Measurements from ENCODE around the gene GFRA4.

GFRA4 gene

DNA sequence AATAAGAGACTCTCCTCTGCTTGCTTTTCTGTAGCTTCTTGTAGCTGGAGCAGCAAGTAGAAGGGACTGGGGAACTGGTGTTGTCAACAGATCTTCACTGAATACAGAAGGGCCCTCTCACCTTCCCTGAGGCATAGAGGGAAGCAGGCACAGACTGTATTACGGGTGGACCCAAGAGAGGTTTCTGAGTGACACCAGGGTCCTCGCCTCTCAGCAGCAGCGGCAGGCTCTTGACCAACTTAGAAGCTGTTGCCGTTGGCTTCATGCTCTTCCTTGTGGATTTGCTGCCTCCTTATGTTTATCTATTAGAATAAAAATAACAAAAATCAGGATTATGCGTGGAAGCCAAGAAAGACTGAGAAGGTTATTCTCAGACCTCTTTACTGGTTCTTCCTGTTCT is 31.7 kb downstream of the GFRA4 start:
- no peak for DNase-seq (ENCODE audit: extremely low read depth, low read depth)

DNA sequence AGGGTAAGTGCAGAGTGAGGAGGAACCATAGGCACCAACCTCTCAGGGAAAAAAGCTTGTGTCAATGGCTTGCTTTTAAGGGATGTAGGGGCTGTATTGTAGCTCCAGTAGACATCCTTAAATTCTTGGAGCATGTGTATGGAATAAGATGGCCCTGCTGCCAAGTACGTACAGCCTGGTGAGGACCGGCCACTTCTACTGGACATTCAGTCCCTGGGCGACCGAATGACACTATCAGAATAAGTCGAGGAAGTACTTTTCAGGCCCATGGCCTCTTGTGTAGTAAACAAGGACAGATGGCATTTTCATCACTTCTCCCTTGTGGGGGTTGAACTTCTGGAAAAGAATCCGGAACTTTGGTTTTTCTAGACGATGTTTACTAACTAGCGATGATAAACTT is 32.8 kb downstream of the GFRA4 start:
- no peak for DNase-seq (ENCODE audit: extremely low read depth, low read depth)
- TF ChIP-seq CTCF (IDR thresholded peaks at IDR 0.05; ENCODE audit: low read depth, low read length, missing control alignments): no peak
- H3K4me3 ChIP-seq (replicated peaks; ENCODE audit: low read depth, low read length): no peak overlapping the region

More for the DNA sequence above, 31.7 kb downstream of the GFRA4 start:
- no peak for TF ChIP-seq CTCF (IDR thresholded peaks at IDR 0.05; ENCODE audit: low read depth, low read length, missing control alignments)
- no peak overlapping the region for H3K4me3 ChIP-seq (replicated peaks; ENCODE audit: low read depth, low read length)

DNA sequence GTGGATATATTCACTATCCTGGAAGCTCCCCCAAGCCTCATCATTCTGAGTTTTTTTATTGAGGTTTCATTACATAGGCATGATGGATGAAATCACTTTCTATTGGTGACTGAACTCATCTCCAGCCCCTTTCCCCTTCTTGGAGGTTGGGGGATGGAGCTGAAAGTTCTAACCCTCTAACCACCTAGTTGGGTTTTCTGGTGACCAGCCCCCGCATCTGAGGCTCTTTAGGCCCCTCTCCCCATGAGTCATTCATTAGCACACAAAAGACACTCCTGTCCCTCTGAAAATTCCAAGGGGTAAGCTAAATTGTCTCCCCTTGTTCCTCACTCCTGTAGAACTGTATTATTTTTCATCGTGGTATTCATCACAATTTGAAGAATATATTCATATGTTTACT is 33.3 kb downstream of the GFRA4 start:
- no peak for TF ChIP-seq CTCF (IDR thresholded peaks at IDR 0.05; ENCODE audit: low read depth, low read length, missing control alignments)
- no peak for DNase-seq (ENCODE audit: extremely low read depth, low read depth)
- H3K4me3 ChIP-seq (replicated peaks; ENCODE audit: low read depth, low read length): no peak overlapping the region

DNA sequence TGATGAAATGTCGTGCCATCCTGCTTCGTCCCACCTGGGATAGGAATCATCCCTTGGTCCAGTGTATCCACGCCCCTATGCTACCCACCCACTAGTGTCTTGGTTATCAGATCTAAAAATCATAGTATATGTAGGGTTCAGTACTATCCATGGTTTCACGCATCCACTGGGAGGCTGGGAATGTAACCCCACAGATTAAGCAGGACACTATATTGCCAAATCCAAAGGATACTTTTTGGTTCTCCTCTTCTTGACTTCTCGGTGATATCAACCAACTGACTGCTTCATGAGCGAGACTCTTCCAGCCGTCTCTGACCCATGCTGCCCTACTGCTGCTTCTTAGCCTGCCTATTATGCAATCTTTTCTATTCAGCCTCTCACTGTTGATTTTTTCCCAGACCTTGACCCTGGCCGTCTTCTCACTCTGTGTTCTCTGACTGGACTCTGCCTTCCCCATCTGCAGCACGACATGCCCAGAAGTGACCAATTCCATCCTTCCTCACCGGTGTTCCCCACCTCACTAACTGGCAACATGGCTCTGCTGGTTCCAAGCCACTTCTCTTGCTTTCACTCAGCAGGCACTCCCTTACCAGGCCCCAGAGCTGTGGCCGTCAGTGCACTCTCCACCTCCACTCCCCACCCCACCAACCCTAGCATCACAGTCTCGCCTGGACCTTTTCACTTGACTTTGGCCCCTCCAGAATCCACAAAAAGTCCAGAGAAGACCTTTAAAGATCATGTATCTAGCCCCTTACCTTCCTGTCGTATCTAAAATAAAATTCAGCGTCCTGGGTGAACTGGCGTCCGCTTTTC is 34.5 kb downstream of the GFRA4 start:
- H3K4me3 ChIP-seq (replicated peaks; ENCODE audit: low read depth, low read length): no peak overlapping the region
- no peak for TF ChIP-seq CTCF (IDR thresholded peaks at IDR 0.05; ENCODE audit: low read depth, low read length, missing control alignments)
- DNase-seq (ENCODE audit: extremely low read depth, low read depth): no peak

DNA sequence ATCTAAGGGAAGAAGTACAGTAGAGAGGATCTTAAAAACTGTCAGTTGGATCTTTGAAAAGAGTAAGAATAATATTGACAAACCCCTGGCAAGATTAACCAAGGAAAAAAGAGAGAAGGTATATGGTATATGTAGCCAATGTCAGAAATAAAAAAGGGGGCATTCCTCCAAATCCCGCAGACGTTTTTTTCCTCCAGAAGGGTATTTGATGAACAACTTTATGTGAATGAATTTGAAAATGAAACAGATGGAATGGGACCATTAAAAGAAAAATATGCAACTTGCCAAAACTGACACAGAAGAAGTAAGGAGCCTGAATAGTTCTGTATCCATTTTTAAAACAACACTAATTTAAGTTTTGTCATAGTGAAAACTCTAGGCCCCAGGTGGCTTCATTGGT is 35.7 kb downstream of the GFRA4 start:
- no peak for DNase-seq (ENCODE audit: extremely low read depth, low read depth)
- no peak for TF ChIP-seq CTCF (IDR thresholded peaks at IDR 0.05; ENCODE audit: low read depth, low read length, missing control alignments)
- H3K4me3 ChIP-seq (replicated peaks; ENCODE audit: low read depth, low read length): no peak overlapping the region

DNA sequence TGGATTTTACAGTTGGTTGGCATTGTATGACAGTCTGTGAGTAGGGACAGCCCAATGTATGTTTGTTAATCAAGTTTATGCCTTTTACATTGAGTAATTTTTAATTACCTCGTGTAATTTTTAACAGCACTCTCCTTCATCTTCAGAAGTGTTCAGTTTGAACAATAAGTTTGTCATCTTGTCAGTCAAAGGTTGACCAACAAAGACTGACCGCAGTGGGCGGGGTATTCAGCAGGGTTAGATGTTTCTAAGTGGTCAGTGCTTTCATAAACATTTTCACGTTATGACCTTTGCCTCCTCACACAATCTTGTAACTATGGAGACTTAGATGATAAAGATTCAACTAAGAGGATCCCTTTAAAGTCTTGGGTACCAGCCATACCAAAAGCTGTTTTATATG is 40.8 kb downstream of the GFRA4 start:
- H3K4me3 ChIP-seq (replicated peaks; ENCODE audit: low read depth, low read length): no peak overlapping the region
- no peak for DNase-seq (ENCODE audit: extremely low read depth, low read depth)
- no peak for TF ChIP-seq CTCF (IDR thresholded peaks at IDR 0.05; ENCODE audit: low read depth, low read length, missing control alignments)

GRCh38 chr20:3621111-3621510 is 42.1 kb downstream of the GFRA4 start:
- no peak for DNase-seq (ENCODE audit: extremely low read depth, low read depth)
- H3K4me3 ChIP-seq (replicated peaks; ENCODE audit: low read depth, low read length): no peak overlapping the region
- no peak for TF ChIP-seq CTCF (IDR thresholded peaks at IDR 0.05; ENCODE audit: low read depth, low read length, missing control alignments)
